Testis (tissue), 2 donors: ENCODE measurements around the gene PSMD13.

ENCODE experiments used
- POLR2A ChIP-seq: fragments of 450-650 bp; IDR thresholded peaks from one replicate; pipeline ENCODE4 v1.6.1; 2017; ENCODE audit warnings: antibody characterized with exemption, mild to moderate bottlenecking, moderate library complexity
- TF ChIP-seq, protein P1 (sequence below), 3 experiments: fragments of 450-650 bp in 2 of 3; fragments of 200-600 bp in 1 of 3; sonication (generic) in 1 of 3; IDR thresholded peaks; one replicate each; pipeline ENCODE4 v1.5.1; 2016 to 2019; ENCODE audit warnings: antibody characterized with exemption in 3 of 3, mild to moderate bottlenecking in 2 of 3, moderate library complexity in 1 of 3

DNA sequence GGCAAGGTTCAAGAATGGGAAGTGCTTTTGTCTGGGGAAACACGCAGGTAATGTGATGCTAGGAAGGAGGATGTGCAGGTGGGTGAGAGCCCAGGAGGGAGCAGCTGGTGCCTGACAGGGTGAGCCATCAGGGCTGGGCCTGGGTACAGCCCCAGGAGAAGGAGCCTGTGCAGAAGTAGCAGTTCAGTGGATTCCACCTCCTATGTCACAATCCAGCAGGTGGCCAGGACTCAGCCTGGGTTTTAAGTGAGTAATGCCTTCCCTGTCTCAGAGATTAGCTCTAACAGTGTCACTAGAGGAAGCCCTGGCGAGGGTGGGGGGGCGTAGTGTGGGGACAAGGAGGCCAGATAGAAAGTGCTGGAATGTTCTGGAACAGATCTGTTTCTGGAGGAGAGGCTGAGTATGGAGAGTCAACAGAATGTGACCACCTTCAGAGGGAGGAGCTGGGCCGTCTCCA lies 21.2 kb upstream of the PSMD13 start:
- TF ChIP-seq, protein P1, sequence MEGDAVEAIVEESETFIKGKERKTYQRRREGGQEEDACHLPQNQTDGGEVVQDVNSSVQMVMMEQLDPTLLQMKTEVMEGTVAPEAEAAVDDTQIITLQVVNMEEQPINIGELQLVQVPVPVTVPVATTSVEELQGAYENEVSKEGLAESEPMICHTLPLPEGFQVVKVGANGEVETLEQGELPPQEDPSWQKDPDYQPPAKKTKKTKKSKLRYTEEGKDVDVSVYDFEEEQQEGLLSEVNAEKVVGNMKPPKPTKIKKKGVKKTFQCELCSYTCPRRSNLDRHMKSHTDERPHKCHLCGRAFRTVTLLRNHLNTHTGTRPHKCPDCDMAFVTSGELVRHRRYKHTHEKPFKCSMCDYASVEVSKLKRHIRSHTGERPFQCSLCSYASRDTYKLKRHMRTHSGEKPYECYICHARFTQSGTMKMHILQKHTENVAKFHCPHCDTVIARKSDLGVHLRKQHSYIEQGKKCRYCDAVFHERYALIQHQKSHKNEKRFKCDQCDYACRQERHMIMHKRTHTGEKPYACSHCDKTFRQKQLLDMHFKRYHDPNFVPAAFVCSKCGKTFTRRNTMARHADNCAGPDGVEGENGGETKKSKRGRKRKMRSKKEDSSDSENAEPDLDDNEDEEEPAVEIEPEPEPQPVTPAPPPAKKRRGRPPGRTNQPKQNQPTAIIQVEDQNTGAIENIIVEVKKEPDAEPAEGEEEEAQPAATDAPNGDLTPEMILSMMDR (IDR thresholded peaks at IDR 0.05), result no peak
- no peak for TF ChIP-seq POLR2A
